H1 (cell line): ENCODE results near the gene YTHDC2. TPM values are rescaled to one million over a fixed set of nuclear protein-coding genes. Genes with fewer than 3 reads are reported as not detected.

Source experiments
- CBX8 ChIP-seq: fragments of 300-800, 300-1000 bp; sonication (generic); IDR thresholded peaks from 2 replicates; pipeline ENCODE4 v1.7.1; 2016; ENCODE audit warnings: low read depth, low read length, borderline replicate concordance
- CHD2 ChIP-seq: IDR thresholded peaks from 2 replicates; pipeline ENCODE4 v1.6.1; 2012; ENCODE audit warnings: low read length, improper control_type of control experiment
- EGR1 ChIP-seq: IDR thresholded peaks from 2 replicates; pipeline ENCODE4 v1.6.1; 2011; ENCODE audit warnings: low read depth, low read length, borderline replicate concordance
- MAFK ChIP-seq: IDR thresholded peaks from 2 replicates; pipeline ENCODE4 v1.6.1; 2012; ENCODE audit warnings: low read depth, mild to moderate bottlenecking, improper control_type of control experiment, low read length
- SIRT6 ChIP-seq: IDR thresholded peaks from one replicate; pipeline ENCODE4 v1.7.1; 2012; ENCODE audit warnings: low read length, inconsistent platforms
- SP2 ChIP-seq: IDR thresholded peaks from 2 replicates; pipeline ENCODE4 v1.6.1; 2012; ENCODE audit warnings: mild to moderate bottlenecking, low read length, inconsistent platforms
- polyA plus RNA-seq, 7 experiments: library from polyadenylated mRNA; depleted of rRNA in 3 of 7; stranded (reverse) in 5 of 7; unstranded in 2 of 7; fragments of >200 nt in 5 of 7; fragments of 200-250 nt in 2 of 7; gene quantifications; 1 replicate in 5 of 7; 2 replicates in 1 of 7; 4 replicates in 1 of 7; pipeline versions ENCODE4 v1.2.1 to v1.2.3, GENCODE V29; 2011 to 2013; ENCODE audit warnings: missing spikeins in 2 of 7, mixed read lengths in 2 of 7
- total RNA-seq: library from RNA; stranded (reverse); fragmentation: NEBNext Ultra II Directional; extraction: Animal tissue kit (Norgen Biotek cat#: 25700); gene quantifications from 2 replicates; pipeline ENCODE4 v1.2.1, GENCODE V29; 2021

YTHDC2 gene
- total and polyA plus RNA-seq, 2 of the 8 experiments (the other 6 are each of a cell fraction or from before 2014, with no cell fraction given) = 4.3 to 20.1 TPM

- no peak for TF ChIP-seq SP2
- no peak for TF ChIP-seq EGR1
- TF ChIP-seq SIRT6 = no peak
- TF ChIP-seq CBX8 = no peak
- TF ChIP-seq CHD2 = no peak
- no peak for TF ChIP-seq MAFK
Observed at GRCh38 chr5:113617191-113617796, 103.8 kb downstream of the YTHDC2 start (continued).
